CD4-positive, alpha-beta T cell treated with Interleukin-4 for 4 hours (primary cell): ENCODE results near the gene RUNX2.
"Not testable (repeated sequence)": the region's sequence is repeated elsewhere in the genome, so short reads cannot be mapped to it uniquely, and the experiment has no call there.

Experiments used
- DNase-seq: peaks from one replicate; pipeline ENCODE4 v3.0.0-alpha.2; 2020

The RUNX2 gene

DNA sequence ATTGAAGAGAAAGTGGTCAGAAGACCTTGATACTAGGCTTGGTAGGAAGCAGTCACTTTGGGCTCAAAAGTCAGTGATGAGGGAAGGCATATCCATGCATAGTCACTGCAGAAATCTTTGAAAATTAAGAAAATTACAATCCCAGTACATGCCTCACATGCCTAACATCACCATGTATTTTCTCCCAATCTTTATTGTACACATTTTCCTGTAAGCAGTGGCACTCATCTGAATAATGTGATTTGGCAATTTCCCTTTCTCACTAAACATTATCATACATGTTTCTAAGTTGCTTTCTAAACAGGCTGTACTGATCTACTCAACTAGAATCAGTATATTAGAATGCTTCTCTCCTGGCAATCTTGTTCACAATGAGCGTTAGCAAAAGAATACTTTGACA lies 330.3 kb downstream of the RUNX2 start:
- DNase-seq, result no peak

GRCh38 chr6:45658958-45659357 lies 330.8 kb downstream of the RUNX2 start:
- DNase-seq, result peak; percentile 17

- DNase-seq, result no peak
Measured at GRCh38 chr6:45661661-45662060, 333.5 kb downstream of the RUNX2 start.

- peak; percentile 23 for DNase-seq
Measured at GRCh38 chr6:45663251-45664221, 335.4 kb downstream of the RUNX2 start.

GRCh38 chr6:45664707-45665106 lies 336.6 kb downstream of the RUNX2 start:
- DNase-seq, result no peak

- no peak for DNase-seq
Measured at GRCh38 chr6:45665859-45666258, 337.7 kb downstream of the RUNX2 start.

DNA sequence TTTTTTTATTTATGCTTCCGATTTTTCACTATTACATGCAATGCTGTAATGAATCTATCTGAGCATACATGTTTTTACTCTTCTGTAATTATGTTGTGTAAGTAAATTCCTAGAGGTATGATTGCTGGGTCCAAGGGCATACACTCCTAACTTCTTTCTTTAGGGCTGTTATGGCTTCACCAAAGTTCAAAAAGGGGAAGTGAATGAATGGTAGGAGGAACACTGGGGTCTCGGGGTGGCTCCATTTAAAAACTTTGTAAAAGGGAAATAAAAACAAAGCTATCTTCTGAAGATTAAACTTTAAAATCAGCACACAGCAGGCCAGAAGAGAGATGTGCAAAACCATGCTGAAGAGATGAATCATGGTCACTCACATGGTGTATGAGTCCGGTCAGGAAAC lies 338.7 kb downstream of the RUNX2 start:
- DNase-seq, result no peak

DNA sequence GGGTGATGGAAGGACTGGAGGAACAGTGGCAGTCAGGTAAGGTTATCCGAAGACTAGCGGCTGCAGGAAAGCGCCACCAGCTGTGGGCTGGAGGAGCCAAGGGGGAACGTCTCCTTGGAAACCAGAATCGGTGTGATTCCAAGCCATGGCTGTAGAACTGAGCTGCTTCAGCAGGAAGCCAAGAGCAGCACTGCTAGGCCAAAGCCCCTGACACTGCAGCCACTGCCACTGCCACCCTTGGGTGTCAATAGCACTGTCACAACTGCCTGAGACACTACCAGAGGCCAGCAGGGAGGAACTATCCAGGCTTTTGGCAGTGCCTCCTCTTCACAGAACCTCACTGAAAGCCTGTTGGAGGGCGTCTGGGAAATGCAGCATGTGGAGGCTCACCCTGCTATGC lies 339.2 kb downstream of the RUNX2 start:
- DNase-seq, result no peak

DNA sequence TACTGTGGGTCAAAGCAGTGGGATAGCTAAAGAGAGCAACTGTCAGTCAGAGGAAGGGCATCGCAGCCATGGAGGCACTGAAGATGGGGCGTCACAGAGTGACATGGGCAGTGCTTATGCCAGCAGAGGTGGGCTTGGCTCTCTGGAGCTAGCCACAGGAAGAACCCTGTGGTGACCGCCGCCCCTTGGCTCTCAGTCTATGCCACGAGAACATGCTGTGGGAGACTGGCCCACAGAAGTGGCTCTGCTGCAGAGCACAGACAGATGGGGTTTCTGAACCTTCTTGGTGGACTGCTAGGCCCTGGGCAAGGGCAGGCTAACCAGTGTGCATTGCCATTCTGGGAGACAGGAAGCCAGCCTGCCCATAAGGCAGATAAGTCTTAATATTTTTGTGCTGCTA lies 339.6 kb downstream of the RUNX2 start:
- no peak for DNase-seq

- DNase-seq, result no peak
Measured at GRCh38 chr6:45668705-45669104, 340.6 kb downstream of the RUNX2 start.

GRCh38 chr6:45673167-45673566 lies 345.0 kb downstream of the RUNX2 start:
- not testable (repeated sequence) for DNase-seq

DNA sequence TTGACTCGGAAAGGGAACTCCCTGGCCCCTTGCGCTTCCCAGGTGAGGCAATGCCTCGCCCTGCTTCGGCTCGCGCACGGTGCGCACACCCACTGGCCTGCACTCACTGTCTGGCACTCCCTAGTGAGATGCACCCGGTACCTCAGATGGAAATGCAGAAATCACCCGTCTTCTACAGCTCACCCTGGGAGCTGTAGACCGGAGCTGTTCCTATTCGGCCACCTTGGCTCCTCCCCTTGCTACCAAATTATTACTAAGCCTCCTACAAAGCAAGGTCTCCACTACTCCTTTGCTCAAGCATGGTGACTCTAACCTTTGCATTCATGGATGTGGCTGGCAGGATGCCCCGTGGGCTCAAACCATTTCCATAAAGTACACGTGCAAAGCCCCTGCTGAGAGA lies 347.0 kb downstream of the RUNX2 start:
- not testable (repeated sequence) for DNase-seq

DNA sequence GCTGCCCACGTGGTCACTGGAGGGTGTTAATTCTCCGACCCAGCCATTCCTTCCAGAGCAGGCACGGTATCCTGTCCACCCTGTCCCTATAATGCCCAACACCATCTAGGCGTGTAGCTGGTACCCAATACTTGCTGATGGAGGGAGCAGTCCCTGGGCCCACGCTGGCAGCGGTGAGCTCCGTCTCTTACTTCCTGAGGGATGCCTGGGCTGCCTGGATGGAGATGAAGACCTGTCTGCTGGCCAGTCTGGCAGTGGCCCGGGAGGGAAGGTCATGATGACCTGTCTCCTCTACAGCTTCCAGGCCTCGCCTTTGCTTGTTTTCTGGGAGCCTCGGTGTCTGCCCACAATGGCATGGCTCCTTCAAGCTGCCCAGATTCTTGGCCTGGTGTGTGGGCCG lies 347.5 kb downstream of the RUNX2 start:
- DNase-seq, result no peak

- DNase-seq, result no peak
Measured at GRCh38 chr6:45676380-45676779, 348.2 kb downstream of the RUNX2 start.

DNA sequence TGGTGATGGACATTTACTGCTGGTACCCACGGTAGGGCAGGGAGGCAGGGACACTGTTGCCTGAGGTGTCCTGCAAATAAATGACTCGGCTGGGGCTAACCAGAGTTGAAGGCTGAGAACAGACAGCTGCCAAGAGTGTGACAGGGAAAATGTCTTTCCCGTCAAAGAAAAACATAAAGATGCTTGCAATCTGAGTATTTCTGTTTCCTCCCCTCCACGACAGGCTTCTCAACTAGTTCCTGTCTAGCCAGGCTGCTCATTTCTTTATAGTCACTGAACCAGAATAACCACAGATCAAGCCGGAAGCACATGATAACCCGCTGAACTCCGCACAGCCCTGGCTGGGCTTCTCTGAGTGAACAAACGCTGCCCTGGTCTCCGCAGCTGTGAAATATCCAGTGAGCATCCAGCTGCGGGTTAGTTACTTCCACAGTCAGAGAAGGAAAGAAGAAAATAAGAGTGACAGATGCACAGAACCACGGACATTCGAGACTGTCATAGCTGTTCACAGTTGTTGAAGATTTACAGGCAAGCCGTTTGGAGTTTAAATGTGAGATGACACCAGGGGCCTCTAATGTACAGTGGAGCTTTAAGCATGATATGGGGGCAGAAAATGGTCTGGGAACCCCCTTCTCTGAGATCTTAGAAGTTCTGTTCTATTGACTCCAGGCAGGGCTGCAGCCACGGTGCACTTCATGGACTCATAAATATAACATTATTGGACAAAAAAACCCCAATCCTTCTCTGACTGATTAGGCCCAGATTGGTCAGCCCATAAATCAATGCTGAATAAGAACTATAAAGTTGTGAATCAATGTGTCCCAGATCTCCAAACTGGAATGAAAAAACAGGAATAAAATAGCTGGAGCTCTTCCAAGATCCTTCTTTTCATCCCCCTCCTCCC lies 349.5 kb downstream of the RUNX2 start:
- DNase-seq, result peak; percentile 67

DNA sequence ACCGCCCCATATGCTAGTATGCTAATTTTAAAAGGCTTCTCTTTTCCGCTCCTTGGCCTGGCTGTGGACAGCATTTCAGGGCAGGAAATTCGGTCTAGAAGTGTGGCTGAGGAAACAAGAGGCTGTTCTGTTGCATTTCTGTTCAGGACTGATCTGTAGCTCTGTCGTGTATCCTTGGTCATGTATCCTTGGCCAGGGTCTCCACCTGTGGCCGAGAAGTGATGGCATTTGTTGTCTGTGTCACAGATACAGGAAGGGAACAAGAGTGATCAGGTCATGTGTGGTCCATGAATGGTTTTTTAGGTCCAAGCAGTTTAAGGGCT lies 350.1 kb downstream of the RUNX2 start:
- no peak for DNase-seq

DNA sequence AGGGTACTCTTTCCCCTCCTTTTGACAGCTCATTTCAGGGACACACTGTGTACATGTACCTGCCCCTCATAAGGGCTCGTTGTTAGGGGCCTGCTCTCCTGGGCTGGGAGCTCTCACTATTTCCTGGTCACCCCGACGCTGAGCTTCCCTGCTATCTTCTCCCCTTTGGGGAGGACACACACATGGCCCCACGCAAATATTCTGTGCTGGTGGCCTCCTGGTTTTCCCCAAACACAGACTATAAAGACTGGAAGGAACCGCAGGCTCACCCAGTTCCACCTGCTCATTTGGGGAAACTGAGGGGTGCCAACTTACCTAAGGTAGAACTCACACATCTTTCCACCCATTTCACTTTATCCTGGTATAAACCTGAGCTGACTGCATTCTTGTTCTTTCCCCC lies 351.0 kb downstream of the RUNX2 start:
- no peak for DNase-seq

- no peak for DNase-seq
Measured at GRCh38 chr6:45679631-45680030, 351.5 kb downstream of the RUNX2 start.

DNA sequence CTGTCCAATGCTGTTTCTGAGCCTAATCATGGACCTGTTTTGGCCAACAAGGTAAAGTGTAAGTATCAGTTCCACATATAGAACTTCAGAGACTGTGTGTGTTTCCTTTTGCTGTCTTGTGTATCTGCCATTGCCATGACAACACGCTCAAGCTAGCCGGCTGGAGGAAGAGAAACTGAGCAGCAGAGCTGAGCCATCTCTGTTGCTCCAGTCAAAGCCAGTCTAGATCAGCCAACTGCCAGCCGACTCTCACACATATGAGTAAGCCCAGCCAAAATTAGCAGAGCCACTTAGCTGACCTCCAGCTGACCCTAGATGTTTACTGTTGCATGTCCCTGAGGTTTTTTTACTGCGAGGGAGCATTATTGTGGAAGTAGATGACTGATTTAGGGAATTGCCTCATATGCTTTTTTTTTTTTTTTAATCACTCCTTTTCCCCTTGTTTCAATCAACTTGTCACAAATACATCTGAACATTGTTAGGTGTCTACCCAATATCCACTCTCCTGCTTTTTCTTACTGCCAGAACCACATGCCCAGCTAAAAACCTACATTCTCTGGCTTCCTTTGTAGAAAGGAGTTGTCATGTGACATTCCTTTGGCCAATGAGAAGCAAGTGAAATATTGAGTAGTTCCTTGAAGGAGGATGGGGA lies 353.9 kb downstream of the RUNX2 start:
- DNase-seq, result peak; percentile 56

DNA sequence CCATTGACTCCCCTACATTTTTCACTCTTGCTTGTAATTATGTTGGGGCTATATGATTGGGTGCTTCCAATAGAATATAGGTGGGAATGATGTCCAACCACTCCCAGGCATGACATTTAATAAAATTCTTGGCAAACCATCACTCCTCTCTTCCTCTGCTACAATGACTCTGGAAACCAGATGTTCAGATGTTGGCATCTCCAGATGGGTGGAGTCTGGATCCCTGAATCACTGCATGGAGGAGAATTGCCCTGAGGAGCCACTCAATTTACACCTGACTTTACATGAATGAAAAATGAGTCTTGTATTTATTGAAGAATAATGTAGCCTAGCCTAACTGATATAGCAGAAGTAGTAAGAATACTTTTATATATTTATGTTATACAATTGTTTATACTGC lies 356.3 kb downstream of the RUNX2 start:
- no peak for DNase-seq

DNA sequence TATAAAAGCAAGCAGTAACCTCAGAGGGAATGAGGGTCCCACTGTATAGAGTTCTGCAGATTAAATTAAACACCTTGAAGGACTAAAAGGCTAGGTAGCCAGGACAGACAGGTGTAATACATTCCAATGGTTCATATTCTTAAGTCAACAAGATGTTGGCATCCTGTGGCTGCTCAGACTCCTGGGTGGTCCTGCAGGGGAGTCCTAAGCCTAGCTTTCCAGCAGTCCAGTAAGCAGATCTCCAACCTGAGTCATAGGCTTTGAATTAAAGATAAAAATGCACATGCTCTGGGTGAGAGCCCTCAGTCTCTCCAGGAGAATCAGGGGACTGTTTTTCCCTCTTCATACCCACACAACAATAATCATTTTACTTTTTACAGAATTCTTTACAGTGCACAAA lies 356.9 kb downstream of the RUNX2 start:
- no peak for DNase-seq

GRCh38 chr6:45686841-45687569 lies 358.9 kb downstream of the RUNX2 start:
- DNase-seq, result no peak

DNA sequence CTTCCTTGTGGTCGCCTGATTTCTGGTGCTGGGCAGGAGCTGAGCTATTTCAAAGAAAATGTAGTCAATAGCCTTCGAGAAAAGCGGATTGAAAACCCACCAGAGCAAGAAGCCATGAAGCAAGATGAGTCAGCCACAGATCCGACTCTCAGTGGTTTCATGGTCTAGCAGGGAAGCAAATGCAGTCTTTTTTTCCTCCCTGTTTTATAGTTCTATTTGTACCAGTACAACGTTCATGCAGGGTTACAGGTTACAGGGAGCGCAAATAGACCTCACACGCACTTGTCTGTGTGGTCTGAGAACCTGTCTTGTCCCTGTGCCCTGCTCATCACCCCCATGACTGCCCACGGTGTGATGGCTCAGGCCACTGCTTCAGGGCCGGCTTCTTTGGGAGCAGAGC lies 359.4 kb downstream of the RUNX2 start:
- no peak for DNase-seq
